Stimulated activated CD4-positive, alpha-beta T cell treated with anti-CD3 and anti-CD28 coated beads, Interleukin-12 subunit alpha, Interleukin-12 subunit beta, amount 100 ng/mL, for 48 hours (primary cell): ENCODE results near the gene RTN1.

ENCODE experiments used
- DNase-seq, 3 donors: peaks; one replicate each; pipeline ENCODE4 v3.0.0-alpha.2; 2020; ENCODE audit warnings: low read depth in 2 of 3, low spot score in 1 of 3

The RTN1 gene

GRCh38 chr14:59852350-59852749, 18.2 kb downstream of the RTN1 start:
- no peak for DNase-seq

GRCh38 chr14:59850458-59850857, 20.1 kb downstream of the RTN1 start:
- DNase-seq: no peak

DNA sequence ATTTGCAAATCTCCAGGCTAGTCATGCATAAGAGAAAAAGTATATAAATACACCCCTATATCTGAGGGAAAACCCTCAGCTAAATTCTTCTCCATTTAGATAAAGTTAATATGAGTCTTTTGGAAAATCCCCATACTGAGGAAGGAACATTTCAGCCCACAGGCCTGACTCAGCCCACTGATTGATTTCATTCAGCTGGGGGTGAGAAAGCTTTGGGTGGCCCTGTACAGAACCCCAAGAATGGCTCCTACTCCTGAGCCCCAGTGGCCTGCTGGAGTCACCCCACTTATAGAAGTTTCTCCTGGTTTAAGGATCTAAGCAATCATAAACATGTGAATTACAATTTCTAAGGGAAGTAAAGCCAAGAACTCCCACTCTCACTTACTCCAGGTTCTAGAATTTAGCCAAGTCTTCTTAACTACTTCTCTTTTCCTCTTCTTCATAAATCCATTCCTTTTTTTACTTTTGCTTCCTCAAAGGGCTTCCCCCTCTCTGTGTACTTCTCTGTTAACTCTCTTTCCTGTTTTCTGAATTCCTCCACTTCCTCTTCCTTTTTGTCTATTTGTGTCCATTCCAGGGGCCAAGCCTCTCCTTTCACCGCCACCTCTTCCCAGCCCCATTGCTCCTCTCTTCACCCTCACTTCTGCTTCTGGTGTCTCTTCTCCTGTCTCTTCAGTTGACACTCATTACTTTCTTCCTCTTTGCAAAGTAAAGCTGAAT, 21.0 kb downstream of the RTN1 start:
- no peak for DNase-seq

DNA sequence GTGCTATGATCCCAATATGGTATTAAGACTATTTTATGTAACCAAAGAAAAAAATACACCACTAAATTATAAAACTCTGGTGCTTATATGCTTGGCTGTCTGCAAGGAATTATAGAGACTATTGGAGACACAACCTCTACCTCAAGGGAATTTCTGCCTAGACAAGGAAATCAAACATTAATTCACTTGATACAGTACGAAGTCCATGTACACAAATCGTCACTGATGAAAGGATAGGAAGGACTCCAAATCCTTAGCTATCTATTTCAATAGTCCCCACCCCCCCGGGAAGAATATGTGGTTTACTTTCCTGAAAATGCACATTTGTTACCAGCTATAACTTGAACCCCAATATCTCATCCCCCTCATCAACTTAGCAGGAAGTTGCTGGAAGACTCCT, 21.9 kb downstream of the RTN1 start:
- DNase-seq: no peak

DNA sequence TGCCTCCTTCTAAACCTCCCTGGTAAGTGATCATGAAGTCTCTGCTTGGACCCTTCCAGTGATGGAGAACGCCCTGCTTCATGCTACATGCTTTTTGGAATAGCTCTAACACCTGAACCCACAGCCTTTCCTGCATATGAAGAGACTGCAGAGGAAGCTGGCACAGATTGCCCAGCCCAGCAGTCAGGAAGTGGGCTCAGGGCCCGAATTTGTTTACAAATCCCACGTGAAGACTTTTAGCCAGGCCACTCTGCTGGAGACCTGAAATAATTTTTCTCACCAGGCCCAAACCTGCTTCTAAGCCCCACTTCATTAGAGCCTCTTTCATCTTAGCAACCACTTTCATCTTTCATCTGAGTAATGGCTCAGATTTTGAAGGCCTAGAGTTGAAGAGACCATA, 22.9 kb downstream of the RTN1 start:
- DNase-seq: no peak

GRCh38 chr14:59846595-59846994, 24.0 kb downstream of the RTN1 start:
- no peak for DNase-seq

- no peak for DNase-seq
Observed at GRCh38 chr14:59845245-59845644, 25.3 kb downstream of the RTN1 start.

DNA sequence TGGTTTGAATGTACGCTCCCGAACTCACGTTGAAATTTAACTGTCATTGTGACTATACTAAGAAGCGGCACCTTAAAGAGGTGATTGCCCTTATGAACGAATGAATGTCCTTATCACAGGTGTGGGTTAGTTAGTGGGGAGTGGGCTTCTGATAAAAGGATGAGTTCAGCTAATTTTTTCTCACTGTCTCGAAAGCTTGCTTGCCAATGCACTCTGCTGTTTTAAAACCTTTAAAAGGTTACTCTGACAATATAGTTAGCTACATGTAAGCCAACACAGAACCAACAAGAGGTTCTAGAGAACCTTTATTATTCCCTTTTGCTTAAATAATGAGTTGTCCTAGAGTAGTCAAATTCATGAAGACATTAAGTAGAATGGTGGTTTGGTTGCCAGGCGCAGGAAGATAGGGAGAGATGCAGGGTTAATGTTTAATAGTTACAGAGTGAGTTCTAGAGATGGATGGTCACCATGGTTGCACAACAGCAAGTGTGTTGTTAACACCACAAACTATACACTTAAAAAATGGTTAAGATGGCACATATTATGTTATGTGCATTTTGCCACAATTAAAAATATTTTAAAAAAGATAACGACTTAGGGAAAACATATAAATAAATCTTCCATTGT, 26.3 kb downstream of the RTN1 start:
- DNase-seq: no peak

DNA sequence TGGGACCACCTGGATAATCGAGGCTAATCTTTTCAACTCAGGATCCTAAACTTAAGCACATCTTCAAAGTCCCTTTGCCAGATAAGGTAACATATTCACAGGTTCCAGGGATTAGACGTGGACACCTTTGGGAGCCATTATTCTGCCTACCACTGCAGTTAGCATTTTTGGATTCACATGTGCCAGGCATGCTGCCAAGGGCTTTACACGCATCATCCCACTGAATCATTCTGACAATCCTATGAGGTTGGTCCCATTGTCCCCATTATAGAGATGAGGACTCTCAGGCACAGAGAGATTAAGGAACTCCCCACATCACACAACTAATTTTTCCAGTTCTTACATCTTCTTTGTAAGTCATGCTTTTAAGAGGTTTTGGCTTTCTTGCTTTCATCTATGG, 34.5 kb downstream of the RTN1 start:
- DNase-seq: no peak

DNA sequence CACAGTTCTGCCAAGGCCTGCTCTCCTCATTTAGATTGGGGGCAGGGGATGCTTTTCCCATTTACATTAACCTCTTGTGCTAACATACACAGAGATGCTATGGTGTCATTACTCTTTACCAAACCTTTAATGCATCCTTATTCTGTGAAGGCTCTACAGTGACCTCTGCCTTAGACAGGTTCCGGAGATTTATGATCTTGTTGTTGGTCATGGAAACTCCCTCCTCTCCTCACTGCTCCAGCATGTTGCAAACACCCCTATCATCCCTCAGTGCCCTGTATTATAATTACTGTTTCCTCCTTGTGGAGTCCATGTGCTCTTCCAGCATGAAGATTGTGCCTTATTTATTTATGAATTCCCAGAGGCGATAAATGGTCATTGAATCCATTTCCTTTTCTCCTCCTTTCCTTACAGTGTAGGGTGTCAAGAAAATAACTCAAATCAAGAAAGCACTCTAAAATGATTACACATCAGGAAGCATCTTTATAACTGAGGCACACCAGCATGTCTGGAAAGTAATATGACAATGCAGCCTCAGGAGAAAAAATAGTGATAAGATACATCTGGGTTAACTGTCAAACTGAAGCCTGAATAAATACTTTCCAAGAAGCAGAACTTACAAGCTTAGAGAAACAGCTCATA, 37.8 kb downstream of the RTN1 start:
- no peak for DNase-seq

GRCh38 chr14:59831121-59831730, 39.4 kb downstream of the RTN1 start:
- no peak for DNase-seq

- no peak for DNase-seq
Observed at GRCh38 chr14:59830338-59830734, 40.2 kb downstream of the RTN1 start.

DNA sequence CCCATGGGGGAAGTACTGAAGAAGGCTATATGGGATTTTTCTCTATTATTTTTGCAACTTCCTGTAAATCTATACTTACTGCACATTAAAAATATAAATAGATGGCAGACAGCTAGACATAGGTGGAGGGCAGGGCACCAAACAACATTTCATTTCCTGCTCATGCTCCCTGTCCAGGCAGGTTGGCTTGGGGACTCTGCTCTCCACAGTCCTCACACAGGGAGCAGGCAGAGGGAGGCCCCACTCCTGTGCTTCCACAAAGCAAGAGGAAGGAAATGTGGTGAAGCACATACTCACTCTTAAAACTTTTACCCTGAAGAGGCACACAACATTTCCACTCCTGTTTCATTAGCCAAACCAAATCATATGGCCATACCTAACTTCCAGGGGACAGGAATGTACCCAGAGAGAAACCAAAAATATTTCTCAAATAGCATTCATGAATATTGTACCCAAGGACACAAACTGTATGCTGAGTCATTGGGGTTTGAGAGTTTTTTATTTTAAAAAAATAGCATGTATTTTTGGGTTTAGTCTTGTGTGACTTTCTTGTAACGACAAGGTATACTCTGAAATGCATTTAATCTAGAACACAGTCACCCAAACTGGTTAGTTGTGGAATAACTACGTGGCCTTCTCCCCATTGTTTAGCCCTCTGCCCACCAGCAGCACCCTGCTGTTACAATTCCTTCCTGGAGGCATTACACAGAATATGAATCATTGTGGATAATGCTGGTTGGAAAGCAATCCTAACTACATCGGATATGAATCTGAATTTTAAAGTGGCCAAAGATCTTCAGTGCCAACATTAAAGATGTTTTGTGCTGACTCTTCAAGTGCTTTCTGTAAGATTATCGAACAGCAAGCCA, 40.9 kb downstream of the RTN1 start:
- DNase-seq: no peak

GRCh38 chr14:59828276-59828675, 42.3 kb downstream of the RTN1 start:
- no peak for DNase-seq

GRCh38 chr14:59827401-59827800, 43.2 kb downstream of the RTN1 start:
- DNase-seq: no peak

DNA sequence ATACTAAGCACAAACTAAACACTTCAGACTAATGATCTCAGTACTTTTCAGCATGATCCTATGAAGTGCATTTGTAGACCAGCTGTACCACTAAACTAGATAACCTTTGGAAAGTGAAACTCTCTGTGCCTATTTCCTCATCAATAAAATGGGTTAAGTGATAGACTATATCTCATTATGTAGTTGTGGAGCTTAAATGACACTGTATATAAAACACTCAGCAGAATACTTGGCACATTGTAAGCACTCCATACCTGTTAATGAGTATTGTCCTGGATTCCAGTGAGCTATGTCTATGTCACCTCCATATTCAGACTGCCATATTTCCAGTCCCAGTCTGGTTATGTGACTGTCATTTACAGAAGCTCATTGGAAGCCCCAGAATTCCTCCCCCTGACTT, 44.4 kb downstream of the RTN1 start:
- no peak for DNase-seq

DNA sequence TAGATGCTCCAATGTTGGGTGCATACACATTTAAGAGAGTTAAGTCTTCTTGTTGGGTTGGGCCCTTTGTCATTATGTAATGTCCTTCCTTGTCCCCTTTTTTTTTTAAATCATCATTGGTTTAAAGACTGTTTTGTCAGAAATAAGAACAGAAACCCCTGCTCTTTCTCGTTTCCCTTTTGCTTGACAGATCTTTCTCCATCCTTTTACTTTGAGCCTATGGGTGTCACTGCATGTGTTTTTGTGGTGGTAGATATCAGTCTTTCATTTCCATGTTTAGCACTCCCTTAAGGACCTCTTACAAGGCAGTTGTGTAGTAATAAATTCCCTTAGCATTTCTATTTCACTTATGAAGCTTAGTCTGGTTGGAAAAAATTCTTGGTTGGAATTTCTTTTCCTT, 47.4 kb downstream of the RTN1 start:
- DNase-seq: no peak

- DNase-seq: no peak
Observed at GRCh38 chr14:59819446-59820088, 51.0 kb downstream of the RTN1 start.

DNA sequence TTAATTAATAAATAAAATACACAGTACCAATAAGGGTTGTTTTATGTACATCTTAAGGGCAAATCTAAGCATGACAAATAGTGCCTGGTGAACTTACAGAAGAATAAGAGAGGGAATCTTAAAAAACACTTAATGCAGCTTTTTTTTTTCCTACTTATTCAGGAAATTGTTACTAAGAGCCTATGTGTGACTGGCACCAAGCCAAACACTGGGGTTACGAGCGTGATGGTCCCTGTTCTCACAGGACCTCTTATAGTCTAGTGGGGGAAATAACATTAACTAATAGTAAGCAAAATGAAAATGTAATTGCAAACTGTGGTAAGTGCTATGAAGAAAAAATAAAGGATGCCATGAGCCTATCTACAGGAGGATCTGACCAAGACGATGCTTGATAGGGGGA, 53.6 kb downstream of the RTN1 start:
- no peak for DNase-seq

GRCh38 chr14:59814988-59815387, 55.6 kb downstream of the RTN1 start:
- no peak for DNase-seq

GRCh38 chr14:59811815-59812214, 58.8 kb downstream of the RTN1 start:
- DNase-seq: no peak
